Smooth muscle cell (in vitro differentiated cells): ENCODE measurements around the gene NUDCD2. TPM values are rescaled to one million over a fixed set of nuclear protein-coding genes. Genes with fewer than 3 reads are reported as not detected.

Experiments used
- DNase-seq: peaks from one replicate; lab custom pipeline; 2025; ENCODE audit not compliant: unreplicated experiment; lab: John Stamatoyannopoulos, UW
- H2AFZ ChIP-seq: fragments of 200-600 bp; sonication (generic); 2 replicates; pipeline ENCODE4 v1.6.0; 2016; ENCODE audit warnings: antibody characterized with exemption, low read depth, mild to moderate bottlenecking
- H3F3A ChIP-seq: fragments of 200-600 bp; sonication (generic); 2 replicates; pipeline ENCODE4 v1.6.0; 2017; ENCODE audit warnings: antibody characterized with exemption, low read depth
- H3K27ac ChIP-seq: fragments of 200-600 bp; sonication (generic); 2 replicates; pipeline ENCODE4 v1.5.1; 2016; ENCODE audit warnings: low read depth, mild to moderate bottlenecking
- H3K27me3 ChIP-seq: fragments of 200-600 bp; sonication (generic); 2 replicates; pipeline ENCODE4 v1.6.1; 2016; ENCODE audit warnings: low read depth, mild to moderate bottlenecking
- H3K36me3 ChIP-seq: fragments of 200-600 bp; sonication (generic); 2 replicates; pipeline ENCODE4 v1.5.1; 2016; ENCODE audit warnings: low read depth
- H3K4me1 ChIP-seq: fragments of 200-600 bp; sonication (generic); 2 replicates; pipeline ENCODE4 v1.5.1; 2016; ENCODE audit warnings: low read depth
- H3K4me2 ChIP-seq: fragments of 200-600 bp; sonication (generic); 2 replicates; pipeline ENCODE4 v1.6.0; 2016; ENCODE audit warnings: mild to moderate bottlenecking
- H3K4me3 ChIP-seq: fragments of 200-600 bp; sonication (generic); 2 replicates; pipeline ENCODE4 v1.5.1; 2016; ENCODE audit warnings: mild to moderate bottlenecking
- H3K79me2 ChIP-seq: fragments of 200-600 bp; sonication (generic); 2 replicates; pipeline ENCODE4 v1.6.0; 2016; ENCODE audit warnings: low read depth, mild to moderate bottlenecking
- H3K9ac ChIP-seq: fragments of 200-600 bp; sonication (generic); 2 replicates; pipeline ENCODE4 v1.6.0; 2016; ENCODE audit warnings: low read depth
- H3K9me3 ChIP-seq: fragments of 200-600 bp; sonication (generic); replicated peaks from 2 replicates; pipeline ENCODE4 v1.5.1; 2016; ENCODE audit warnings: low read depth
- H4K20me1 ChIP-seq: fragments of 200-600 bp; sonication (generic); 2 replicates; pipeline ENCODE4 v1.6.0; 2016; ENCODE audit warnings: low read depth
- WGBS: methylation state at CpG from one replicate; pipeline ENCODE4 v1.1.7; 2016; ENCODE audit warnings: low lambda C conversion rate; 5-methylcytosine and 5-hydroxymethylcytosine counted together
- polyA plus RNA-seq: library from polyadenylated mRNA; unstranded; fragments of >200 nt; fragmentation: Nextera tagmentation; extraction: Ambion mirVana; gene quantifications from 2 replicates; pipeline ENCODE4 v1.2.1, GENCODE V29; 2016
- total RNA-seq: library from RNA; depleted of rRNA; stranded (reverse); fragments of >200 nt; gene quantifications from 2 replicates; pipeline ENCODE4 v1.2.3, GENCODE V29; 2014
- TF ChIP-seq, protein P1 (sequence below): fragments of 200-600 bp; sonication (generic); IDR thresholded peaks from 2 replicates; pipeline ENCODE4 v1.5.1; 2017; ENCODE audit warnings: borderline replicate concordance, mild to moderate bottlenecking, antibody characterized with exemption; ENCODE audit not compliant: insufficient read depth, poor library complexity, severe bottlenecking

The NUDCD2 gene
- total and polyA plus RNA-seq, 2 experiments from 2014 or later: 6.4 to 31.7 TPM

DNA sequence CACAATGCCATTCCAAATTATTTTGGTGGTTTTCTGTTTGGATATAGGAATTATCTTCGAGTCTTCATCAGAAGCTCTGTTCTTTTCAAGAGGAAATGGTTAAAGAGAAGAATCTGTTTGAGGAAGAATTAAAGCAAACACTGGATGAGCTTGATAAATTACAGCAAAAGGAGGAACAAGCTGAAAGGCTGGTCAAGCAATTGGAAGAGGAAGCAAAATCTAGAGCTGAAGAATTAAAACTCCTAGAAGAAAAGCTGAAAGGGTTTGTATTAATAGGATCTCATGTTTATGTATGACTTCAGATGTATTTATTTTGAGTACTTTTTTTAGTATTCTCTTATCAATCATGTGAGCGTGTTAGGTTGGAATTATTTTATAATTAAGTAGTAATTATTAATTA lies 15.5 kb upstream of the NUDCD2 start:
- TF ChIP-seq, protein P1, sequence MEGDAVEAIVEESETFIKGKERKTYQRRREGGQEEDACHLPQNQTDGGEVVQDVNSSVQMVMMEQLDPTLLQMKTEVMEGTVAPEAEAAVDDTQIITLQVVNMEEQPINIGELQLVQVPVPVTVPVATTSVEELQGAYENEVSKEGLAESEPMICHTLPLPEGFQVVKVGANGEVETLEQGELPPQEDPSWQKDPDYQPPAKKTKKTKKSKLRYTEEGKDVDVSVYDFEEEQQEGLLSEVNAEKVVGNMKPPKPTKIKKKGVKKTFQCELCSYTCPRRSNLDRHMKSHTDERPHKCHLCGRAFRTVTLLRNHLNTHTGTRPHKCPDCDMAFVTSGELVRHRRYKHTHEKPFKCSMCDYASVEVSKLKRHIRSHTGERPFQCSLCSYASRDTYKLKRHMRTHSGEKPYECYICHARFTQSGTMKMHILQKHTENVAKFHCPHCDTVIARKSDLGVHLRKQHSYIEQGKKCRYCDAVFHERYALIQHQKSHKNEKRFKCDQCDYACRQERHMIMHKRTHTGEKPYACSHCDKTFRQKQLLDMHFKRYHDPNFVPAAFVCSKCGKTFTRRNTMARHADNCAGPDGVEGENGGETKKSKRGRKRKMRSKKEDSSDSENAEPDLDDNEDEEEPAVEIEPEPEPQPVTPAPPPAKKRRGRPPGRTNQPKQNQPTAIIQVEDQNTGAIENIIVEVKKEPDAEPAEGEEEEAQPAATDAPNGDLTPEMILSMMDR: no peak
- no peaks in the 10 kb centered on the region for H4K20me1 ChIP-seq
- no peaks in the 10 kb centered on the region for H3K4me1 ChIP-seq
- DNase-seq: no peak
- H3K27me3 ChIP-seq: no peaks in the 10 kb centered on the region
- H3K27ac ChIP-seq: no peak overlapping the region
- H3F3A ChIP-seq: no peaks in the 10 kb centered on the region
- 81% methylated on average over 2 of the region's 2 CpGs for WGBS
- no peaks in the 10 kb centered on the region for H3K36me3 ChIP-seq
- no peak overlapping the region for H2AFZ ChIP-seq
- no peaks in the 10 kb centered on the region for H3K9me3 ChIP-seq
- H3K79me2 ChIP-seq: no peaks in the 10 kb centered on the region
- no peak overlapping the region for H3K4me2 ChIP-seq
- H3K9ac ChIP-seq: no peak overlapping the region
- no peak overlapping the region for H3K4me3 ChIP-seq

- Histone ChIP-seq H3K27me3 (no peaks in the 10 kb centered on the region), H3K4me1 (no peaks in the 10 kb centered on the region), H3F3A (no peaks in the 10 kb centered on the region), H3K27ac (no peak overlapping the region), H3K9ac (no peak overlapping the region), H4K20me1 (no peaks in the 10 kb centered on the region), H3K36me3 (no peaks in the 10 kb centered on the region), H3K9me3 (no peaks in the 10 kb centered on the region), H2AFZ (no peak overlapping the region), H3K4me3 (no peak overlapping the region), H3K79me2 (no peaks in the 10 kb centered on the region), H3K4me2 (no peak overlapping the region)
- no peak for DNase-seq
- TF ChIP-seq, protein P1: peak; percentile 36
- 94% methylated on average over 3 of the region's 3 CpGs for WGBS
Measured at GRCh38 chr5:163473635-163474243, 13.8 kb upstream of the NUDCD2 start.

GRCh38 chr5:163467682-163468081 lies 7.8 kb upstream of the NUDCD2 start:
- H3K4me2 ChIP-seq: no peak overlapping the region
- H3K27me3 ChIP-seq: no peaks in the 10 kb centered on the region
- no peak overlapping the region for H3K9ac ChIP-seq
- no peak overlapping the region for H2AFZ ChIP-seq
- no peaks in the 10 kb centered on the region for H3F3A ChIP-seq
- H3K79me2 ChIP-seq: peaks cover 9% of the 10 kb centered on the region
- H4K20me1 ChIP-seq: no peaks in the 10 kb centered on the region
- H3K4me1 ChIP-seq: peaks cover 4% of the 10 kb centered on the region
- no peak overlapping the region for H3K4me3 ChIP-seq
- no peaks in the 10 kb centered on the region for H3K36me3 ChIP-seq
- no peak overlapping the region for H3K27ac ChIP-seq
- no peak for DNase-seq
- TF ChIP-seq, protein P1: no peak
- 98% methylated on average over 4 of the region's 4 CpGs for WGBS
- H3K9me3 ChIP-seq: no peaks in the 10 kb centered on the region

DNA sequence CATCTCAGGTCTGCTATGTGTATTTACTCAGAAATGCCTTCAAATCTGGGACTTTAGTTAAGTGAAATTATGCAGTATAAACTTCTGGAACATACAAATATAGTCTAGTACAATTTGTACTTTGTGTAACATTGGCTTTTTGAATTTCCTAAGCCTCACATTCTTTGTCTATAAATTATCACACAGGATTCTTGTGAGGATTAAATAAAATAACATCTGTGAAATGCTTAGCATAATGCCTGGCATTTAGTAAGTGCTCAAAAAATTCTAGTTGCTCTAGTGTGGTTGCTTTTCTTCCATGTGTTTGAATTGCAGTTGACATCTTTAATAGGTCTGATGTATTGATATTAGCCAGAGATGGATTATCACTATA lies 3.1 kb upstream of the NUDCD2 start:
- Histone ChIP-seq H3K27ac (peak overlapping the region; percentile 97), H3K4me1 (peaks cover 20% of the 10 kb centered on the region), H3K4me3 (no peak overlapping the region), H3K36me3 (no peaks in the 10 kb centered on the region), H3K9me3 (no peaks in the 10 kb centered on the region), H3K27me3 (no peaks in the 10 kb centered on the region), H2AFZ (peak overlapping the region; percentile 88), H3F3A (peaks cover 9% of the 10 kb centered on the region), H4K20me1 (no peaks in the 10 kb centered on the region), H3K4me2 (peak overlapping the region; percentile 19), H3K79me2 (peaks cover 20% of the 10 kb centered on the region), H3K9ac (no peak overlapping the region)
- DNase-seq: no peak
- TF ChIP-seq, protein P1: no peak
